Colonic mucosa (tissue), 4 donors: Measurements from ENCODE around the gene KCNN1. TPM values are rescaled to one million over a fixed set of nuclear protein-coding genes. Genes with fewer than 3 reads are reported as not detected.
A peak's percentile ranks its signal among the peaks of the same experiment; 100 is the strongest.

ENCODE experiments used
- DNase-seq: peaks from one replicate; pipeline ENCODE4 v3.0.0-alpha.2; 2020
- H3K27ac ChIP-seq: fragments of 200-600 bp; one replicate; pipeline ENCODE4 v1.8.0; 2021
- H3K27me3 ChIP-seq: fragments of 200-600 bp; one replicate; pipeline ENCODE4 v1.8.0; 2021
- H3K36me3 ChIP-seq: fragments of 200-600 bp; one replicate; pipeline ENCODE4 v1.8.0; 2021
- H3K4me1 ChIP-seq: fragments of 200-600 bp; one replicate; pipeline ENCODE4 v1.8.0; 2021; ENCODE audit warnings: mild to moderate bottlenecking
- H3K4me3 ChIP-seq: fragments of 200-600 bp; one replicate; pipeline ENCODE4 v1.8.0; 2021
- H3K9ac ChIP-seq, 2 donors: one replicate each; pipeline ENCODE4 v1.7.0; 2013; ENCODE audit warnings: control low read depth in 2 of 2, low read depth in 2 of 2, low read length in 2 of 2
- H3K9me3 ChIP-seq: fragments of 200-600 bp; one replicate; pipeline ENCODE4 v1.8.0; 2021
- intact Hi-C: fragments of 100-400 bp; cut with DNase I; formaldehyde crosslinking; loops from one replicate; pipeline ENCODE4 v1.14.1; 2022
- total RNA-seq, 2 donors: library from RNA; stranded (reverse); fragmentation: NEBNext Ultra II Directional in 1 of 2; extraction: Animal tissue kit (Norgen Biotek cat#: 25700) in 1 of 2; gene quantifications; one replicate each; pipeline ENCODE4 v1.2.1, GENCODE V29; 2021
- TF ChIP-seq, protein P1 (sequence below): fragments of 200-600 bp; IDR thresholded peaks from one replicate; pipeline ENCODE4 v1.8.0; 2022; ENCODE audit warnings: antibody characterized with exemption, mild to moderate bottlenecking
- donor health status: healthy.
- donor health status: DM: no; HTN: no; CAD: no.
- donor health status: DM: no; HTN: no; CAD: no.

KCNN1 gene
- total RNA-seq, 2 donors from 2014 or later, result not detected

DNA sequence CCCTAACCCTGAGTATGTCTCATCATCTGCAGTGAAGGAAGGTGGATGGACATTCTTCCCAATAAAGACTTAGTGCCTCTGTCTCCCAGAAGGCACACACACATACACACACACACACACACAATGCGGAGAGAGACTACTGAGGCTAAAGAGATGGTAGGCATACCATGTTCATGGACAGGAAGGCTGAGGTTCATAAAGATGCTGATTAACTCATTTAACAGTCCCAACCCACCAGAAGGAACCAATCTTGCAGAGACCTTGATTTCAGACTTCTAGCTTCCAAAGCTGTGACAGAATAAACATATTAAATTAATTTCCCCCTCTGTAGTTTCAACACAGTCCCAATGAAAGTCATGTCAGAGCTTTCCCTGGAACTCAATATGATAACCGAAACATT lies 74.1 kb downstream of the KCNN1 start:
- H3K4me1 ChIP-seq, result peaks cover 6% of the 10 kb centered on the region
- no peaks in the 10 kb centered on the region for H3K9me3 ChIP-seq
- no peak overlapping the region for H3K27ac ChIP-seq
- intact Hi-C loops, result no loop called here
- no peak overlapping the region for H3K9ac ChIP-seq
- TF ChIP-seq, protein P1, sequence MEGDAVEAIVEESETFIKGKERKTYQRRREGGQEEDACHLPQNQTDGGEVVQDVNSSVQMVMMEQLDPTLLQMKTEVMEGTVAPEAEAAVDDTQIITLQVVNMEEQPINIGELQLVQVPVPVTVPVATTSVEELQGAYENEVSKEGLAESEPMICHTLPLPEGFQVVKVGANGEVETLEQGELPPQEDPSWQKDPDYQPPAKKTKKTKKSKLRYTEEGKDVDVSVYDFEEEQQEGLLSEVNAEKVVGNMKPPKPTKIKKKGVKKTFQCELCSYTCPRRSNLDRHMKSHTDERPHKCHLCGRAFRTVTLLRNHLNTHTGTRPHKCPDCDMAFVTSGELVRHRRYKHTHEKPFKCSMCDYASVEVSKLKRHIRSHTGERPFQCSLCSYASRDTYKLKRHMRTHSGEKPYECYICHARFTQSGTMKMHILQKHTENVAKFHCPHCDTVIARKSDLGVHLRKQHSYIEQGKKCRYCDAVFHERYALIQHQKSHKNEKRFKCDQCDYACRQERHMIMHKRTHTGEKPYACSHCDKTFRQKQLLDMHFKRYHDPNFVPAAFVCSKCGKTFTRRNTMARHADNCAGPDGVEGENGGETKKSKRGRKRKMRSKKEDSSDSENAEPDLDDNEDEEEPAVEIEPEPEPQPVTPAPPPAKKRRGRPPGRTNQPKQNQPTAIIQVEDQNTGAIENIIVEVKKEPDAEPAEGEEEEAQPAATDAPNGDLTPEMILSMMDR, result no peak
- H3K36me3 ChIP-seq, result no peaks in the 10 kb centered on the region
- DNase-seq, result no peak
- no peaks in the 10 kb centered on the region for H3K27me3 ChIP-seq
- H3K4me3 ChIP-seq, result no peak overlapping the region

DNA sequence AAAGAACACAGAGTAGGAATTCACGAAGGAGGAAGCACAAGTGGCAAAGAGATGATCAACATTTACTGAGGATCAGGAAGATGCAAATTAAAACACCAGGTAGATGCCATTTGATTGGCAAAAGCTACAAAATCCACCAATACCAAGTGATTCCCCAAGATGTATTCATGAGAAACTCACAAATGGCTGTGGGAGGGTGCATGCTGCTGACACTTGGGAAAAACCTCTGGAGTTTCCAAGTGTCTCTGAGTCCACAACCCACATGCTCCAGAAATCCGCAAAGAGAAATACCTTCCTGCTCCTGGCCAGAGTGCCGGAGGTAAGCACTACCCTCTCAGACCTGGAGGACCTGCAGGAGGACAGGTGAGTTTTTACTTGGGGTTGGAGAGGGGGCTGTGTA lies 76.8 kb downstream of the KCNN1 start:
- no peak overlapping the region for H3K4me3 ChIP-seq
- intact Hi-C loops, result no loop called here
- H3K36me3 ChIP-seq, result no peaks in the 10 kb centered on the region
- no peak for DNase-seq
- H3K27me3 ChIP-seq, result no peaks in the 10 kb centered on the region
- no peak overlapping the region for H3K27ac ChIP-seq
- H3K9ac ChIP-seq, result no peak overlapping the region
- TF ChIP-seq, protein P1, result no peak
- H3K4me1 ChIP-seq, result peaks cover 8% of the 10 kb centered on the region
- no peaks in the 10 kb centered on the region for H3K9me3 ChIP-seq

DNA sequence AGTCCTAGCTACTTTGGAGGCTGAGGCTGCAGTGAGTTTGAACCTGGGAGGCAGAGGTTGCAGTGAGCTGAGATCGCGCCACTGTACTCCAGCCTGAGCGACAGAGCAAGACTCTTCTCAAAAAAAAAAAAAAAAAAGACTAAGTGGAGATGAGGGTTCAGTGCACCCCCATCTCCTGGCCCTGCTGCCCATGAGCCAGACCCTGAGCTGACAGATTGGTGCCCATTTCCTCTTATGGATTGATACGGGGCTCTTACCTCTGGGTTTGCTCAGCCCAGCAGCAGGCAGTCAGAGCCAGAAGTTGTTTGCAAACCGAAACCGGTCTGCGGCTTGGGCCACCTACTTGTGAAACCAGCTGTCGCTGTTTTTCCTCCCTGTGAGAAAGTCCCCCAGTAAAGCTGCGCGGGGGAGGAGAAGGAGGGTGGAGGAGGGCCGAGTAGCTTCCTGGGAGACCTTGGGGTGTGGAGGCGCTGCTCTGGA lies 78.0 kb downstream of the KCNN1 start:
- Histone ChIP-seq H3K4me1 (peaks cover 17% of the 10 kb centered on the region), H3K9me3 (no peaks in the 10 kb centered on the region), H3K4me3 (peak overlapping the region; percentile 19), H3K36me3 (no peaks in the 10 kb centered on the region), H3K27me3 (no peaks in the 10 kb centered on the region), H3K27ac (peak overlapping the region; percentile 85), H3K9ac (peak overlapping the region; percentile 26 to 61)
- peak; percentile 89 for DNase-seq
- intact Hi-C loops, result no loop called here
- TF ChIP-seq, protein P1, result no peak

DNA sequence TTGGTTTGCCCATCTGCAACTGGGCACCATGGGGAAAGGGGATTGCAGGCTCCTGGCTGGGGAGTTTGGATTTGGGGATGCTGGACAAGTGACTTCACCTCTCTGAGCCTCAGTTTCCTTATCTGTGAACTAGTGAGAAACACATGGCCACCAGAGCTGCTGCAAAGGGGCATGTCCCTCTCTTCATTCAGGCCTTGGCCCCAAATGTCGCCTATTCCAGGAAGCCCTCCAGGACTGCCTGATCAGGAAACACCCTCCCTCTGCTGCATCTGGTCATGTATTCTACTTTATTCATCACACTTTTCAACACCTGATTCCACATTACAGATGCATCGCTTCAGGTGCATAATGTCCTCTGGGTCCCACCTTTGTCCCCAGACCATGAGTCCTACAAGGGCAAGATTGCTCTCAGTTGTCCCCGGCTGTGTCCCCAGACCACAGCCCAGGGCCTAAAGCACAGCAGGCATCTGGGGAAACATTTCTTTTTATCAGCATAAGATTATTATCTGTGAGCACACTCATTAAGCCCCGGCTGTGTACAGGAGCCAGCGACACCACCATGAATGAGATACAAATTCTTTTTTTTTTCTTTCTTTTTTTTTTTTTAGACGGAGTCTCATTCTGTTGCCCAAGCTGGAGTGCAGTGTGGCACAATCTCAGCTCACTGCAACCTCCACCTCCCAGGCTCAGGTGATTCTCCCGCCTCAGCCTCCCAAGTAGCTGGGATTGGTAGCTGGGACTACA lies 78.6 kb downstream of the KCNN1 start:
- intact Hi-C loops, result no loop called here
- TF ChIP-seq, protein P1, result no peak
- H3K4me1 ChIP-seq, result peaks cover 17% of the 10 kb centered on the region
- peak overlapping the region; percentile 19 for H3K4me3 ChIP-seq
- no peak for DNase-seq
- peak overlapping the region; percentile 26 to 61 for H3K9ac ChIP-seq
- H3K9me3 ChIP-seq, result no peaks in the 10 kb centered on the region
- H3K27me3 ChIP-seq, result no peaks in the 10 kb centered on the region
- H3K36me3 ChIP-seq, result no peaks in the 10 kb centered on the region
- peak overlapping the region; percentile 85 for H3K27ac ChIP-seq

DNA sequence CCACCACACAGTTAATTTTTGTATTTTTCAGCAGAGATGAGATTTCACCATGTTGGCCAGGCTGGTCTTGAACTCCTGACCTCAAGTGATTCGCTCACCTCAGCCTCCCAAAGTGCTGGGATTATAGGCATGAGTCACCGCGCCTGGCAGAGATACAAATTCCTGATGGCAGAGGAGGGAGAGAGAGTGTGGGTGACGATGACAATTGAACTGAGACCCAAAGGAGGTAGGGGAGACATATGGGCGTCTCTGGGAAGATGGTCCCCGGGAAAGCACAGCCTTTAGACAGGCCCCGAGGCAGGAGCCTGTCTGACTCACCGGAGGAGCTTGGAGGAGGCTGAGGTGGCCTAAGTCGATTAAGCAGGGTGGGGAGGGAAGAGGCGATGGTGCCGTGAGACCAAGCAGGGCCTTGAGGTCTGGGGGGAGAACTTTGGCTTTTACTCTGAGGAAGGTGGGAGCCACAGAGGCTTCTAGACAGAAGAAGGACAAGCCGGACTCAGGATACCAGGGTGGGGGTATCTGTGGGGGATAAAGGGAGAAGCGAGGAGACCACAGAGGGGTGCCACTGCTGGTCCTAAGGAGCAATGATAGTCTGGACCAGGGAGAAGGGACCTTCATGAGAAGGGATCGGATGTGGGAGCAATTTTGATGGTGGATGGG lies 79.3 kb downstream of the KCNN1 start:
- Histone ChIP-seq H3K27me3 (no peaks in the 10 kb centered on the region), H3K36me3 (no peaks in the 10 kb centered on the region), H3K9me3 (no peaks in the 10 kb centered on the region), H3K4me1 (peaks cover 17% of the 10 kb centered on the region), H3K4me3 (no peak overlapping the region), H3K9ac (no peak overlapping the region), H3K27ac (peak overlapping the region; percentile 85)
- TF ChIP-seq, protein P1, result no peak
- no peak for DNase-seq
- intact Hi-C loops, result no loop called here
